Spleen (tissue), 11 donors: ENCODE results near the gene EVI2B. TPM values are rescaled to one million over a fixed set of nuclear protein-coding genes. Genes with fewer than 3 reads are reported as not detected.

ENCODE experiments used
- DNase-seq: peaks from one replicate; pipeline ENCODE4 v3.0.0-alpha.2; 2020
- H3K27ac ChIP-seq, 8 donors: fragments of 200-600 bp; sonication (generic) in 7 of 8; 1 replicate in 4 of 8; 2 replicates in 4 of 8; pipeline versions ENCODE4 v1.5.0 to v1.8.0; 2016 to 2021; ENCODE audit warnings: inconsistent platforms in 4 of 8, mild to moderate bottlenecking in 4 of 8, moderate library complexity in 1 of 8
- H3K27me3 ChIP-seq, 7 donors: fragments of 200-600 bp; sonication (generic) in 6 of 7; replicated peaks in 1 of 7; 1 replicate in 4 of 7; 2 replicates in 3 of 7; pipeline versions ENCODE4 v1.5.0 to v1.8.0; 2016 to 2021; ENCODE audit warnings: inconsistent platforms in 3 of 7, mild to moderate bottlenecking in 1 of 7
- H3K36me3 ChIP-seq, 6 donors: fragments of 200-600 bp; sonication (generic) in 5 of 6; 1 replicate in 4 of 6; 2 replicates in 2 of 6; pipeline versions ENCODE4 v1.5.0 to v1.8.0; 2016 to 2021; ENCODE audit warnings: inconsistent platforms in 2 of 6
- H3K4me1 ChIP-seq, 6 donors: fragments of 200-600 bp; sonication (generic) in 5 of 6; 1 replicate in 3 of 6; 2 replicates in 3 of 6; pipeline versions ENCODE4 v1.5.0 to v1.8.0; 2016 to 2021; ENCODE audit warnings: inconsistent platforms in 3 of 6
- H3K4me3 ChIP-seq, 8 donors: fragments of 200-600 bp; sonication (generic) in 7 of 8; 1 replicate in 4 of 8; 2 replicates in 4 of 8; pipeline versions ENCODE4 v1.5.0 to v1.8.0; 2016 to 2021; ENCODE audit warnings: inconsistent platforms in 4 of 8, mild to moderate bottlenecking in 4 of 8, moderate library complexity in 2 of 8
- H3K9me3 ChIP-seq, 8 donors: fragments of 200-600 bp; sonication (generic) in 7 of 8; 1 replicate in 4 of 8; 2 replicates in 4 of 8; pipeline versions ENCODE4 v1.5.0 to v1.8.0; 2016 to 2021; ENCODE audit warnings: inconsistent platforms in 4 of 8
- CTCF ChIP-seq, 11 experiments: fragments of 200-600 bp in 7 of 11; fragments of 450-650 bp in 4 of 11; sonication (generic) in 4 of 11; IDR thresholded peaks in 8 of 11; conservative IDR thresholded peaks in 3 of 11; 1 replicate in 7 of 11; 2 replicates in 4 of 11; pipeline versions ENCODE4 v1.4.0 to v1.8.0; 2016 to 2021; ENCODE audit warnings: antibody characterized with exemption in 11 of 11, inconsistent platforms in 4 of 11, mild to moderate bottlenecking in 1 of 11
- POLR2A ChIP-seq, 3 donors: fragments of 450-650 bp; IDR thresholded peaks; one replicate each; pipeline ENCODE4 v1.5.1; 2017; ENCODE audit warnings: antibody characterized with exemption in 3 of 3, mild to moderate bottlenecking in 1 of 3
- POLR2AphosphoS5 ChIP-seq, 3 donors: sonication (generic); formaldehyde crosslinking; IDR thresholded peaks; one replicate each; pipeline ENCODE4 v1.5.1; 2017; ENCODE audit warnings: antibody characterized with exemption in 3 of 3
- WGBS, 5 donors: extraction: QIAGEN DNeasy Blood & Tissue Kit in 3 of 5; methylation state at CpG; one replicate each; pipeline versions ENCODE4 v1.1.5 to v1.1.7; 2013 to 2018; 5-methylcytosine and 5-hydroxymethylcytosine counted together
- intact Hi-C: fragments of 100-400 bp; cut with DNase I; formaldehyde crosslinking; loops from one replicate; pipeline ENCODE4 v1.15.0; 2023; ENCODE audit warnings: low total_unique reads
- polyA plus RNA-seq, 3 donors: library from polyadenylated mRNA; stranded (reverse); fragments of 200-250 nt; gene quantifications; one replicate each; pipeline ENCODE4 v1.2.1, GENCODE V29; 2013
- total RNA-seq, 7 donors: library from RNA; depleted of rRNA in 3 of 7; stranded (reverse); fragments of >200 nt in 3 of 7; fragmentation: NEBNext Ultra II Directional in 4 of 7; extraction: Animal tissue kit (Norgen Biotek cat#: 25700) in 4 of 7; gene quantifications; one replicate each; pipeline versions ENCODE4 v1.1.0 to v1.2.1, GENCODE V29; 2016 to 2021
- donor health status: healthy with polysubstance abuse.
- donor health status: DM: no; HTN: no; CAD: no; lungs with moderate emphysema.
- donor health status: DM: no; HTN: no; CAD: no.
- donor health status: Bipolar disorder and iron deficiency.
- donor health status: healthy.
- donor health status: DM: no; HTN: no; CAD: no.
- donor health status: DM: yes; HTN: yes; CAD: no.

EVI2B gene
- total and polyA plus RNA-seq, 10 donors = 109 to 220 (median 138) TPM

GRCh38 chr17:31308372-31309334 is 5.2 kb downstream of the EVI2B start:
- Histone ChIP-seq H3K4me1 (peaks cover 16 to 78% (median 39%) of the 10 kb centered on the region in 6 donors), H3K27ac (peak overlapping the region; percentile 23 to 94 (median 90)), H3K4me3 (peak overlapping the region in 7 of 8 donors; percentile 10 to 73 (median 45)), H3K36me3 (peaks cover 0 to 45% (median 23%) of the 10 kb centered on the region in 6 donors), H3K9me3 (no peaks in the 10 kb centered on the region), H3K27me3 (no peaks in the 10 kb centered on the region)
- DNase-seq = no peak
- 38 to 51% (median 43%) methylated on average over 5 of the region's 5 CpGs for WGBS, 5 donors
- intact Hi-C loops = loop anchor here (10.0 kb wide), 1 partner anchor 64 kb away; no protein-coding TSS in a partner anchor
- TF ChIP-seq POLR2AphosphoS5 (IDR thresholded peaks at IDR 0.05) (no peak), POLR2A (IDR thresholded peaks at IDR 0.05) (peak in 1 of 3 donors; percentile 23)

GRCh38 chr17:31307640-31308039 is 6.2 kb downstream of the EVI2B start:
- no peak for DNase-seq
- no peaks in the 10 kb centered on the region for H3K9me3 ChIP-seq
- 25 to 58% (median 31%) methylated on average over 1 of the region's 1 CpG for WGBS, 5 donors
- no peak for TF ChIP-seq POLR2AphosphoS5 (IDR thresholded peaks at IDR 0.05)
- peak overlapping the region; percentile 23 to 94 (median 90) for H3K27ac ChIP-seq
- peaks cover 0 to 55% (median 28%) of the 10 kb centered on the region in 6 donors for H3K36me3 ChIP-seq
- H3K27me3 ChIP-seq = no peaks in the 10 kb centered on the region
- intact Hi-C loops = loop anchor here (10.0 kb wide), 1 partner anchor 63 kb away; no protein-coding TSS in a partner anchor
- peak overlapping the region in 4 of 8 donors; percentile 17 to 73 (median 52) for H3K4me3 ChIP-seq
- peaks cover 16 to 86% (median 39%) of the 10 kb centered on the region in 6 donors for H3K4me1 ChIP-seq

DNA sequence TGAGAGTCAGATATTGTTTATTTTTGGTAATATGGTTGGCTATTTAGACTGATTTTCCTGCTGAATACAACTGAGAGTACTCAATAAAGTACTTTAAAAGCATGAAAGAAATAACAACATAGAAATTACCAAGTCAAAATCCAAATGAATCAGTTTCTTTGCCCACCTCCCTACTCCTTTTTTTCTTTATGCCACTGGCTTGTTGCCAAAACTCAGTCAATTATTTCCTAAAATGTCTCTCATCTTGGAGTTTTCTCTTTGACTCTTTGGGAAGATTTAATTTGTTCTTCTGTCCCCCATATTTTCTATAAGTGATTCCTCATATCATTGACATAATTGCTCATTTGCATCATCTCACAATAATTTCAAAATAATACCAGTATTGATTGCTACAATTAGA is 14.2 kb downstream of the EVI2B start:
- peaks cover 0 to 27% (median 12%) of the 10 kb centered on the region in 6 donors for H3K36me3 ChIP-seq
- H3K4me3 ChIP-seq = no peak overlapping the region
- intact Hi-C loops = loop anchor here (10.0 kb wide), 1 partner anchor 55 kb away; no protein-coding TSS in a partner anchor
- DNase-seq = no peak
- no peak overlapping the region for H3K27ac ChIP-seq
- H3K4me1 ChIP-seq = peaks cover 0 to 31% (median 0%) of the 10 kb centered on the region in 6 donors
- H3K9me3 ChIP-seq = no peaks in the 10 kb centered on the region
- no peak for TF ChIP-seq CTCF (IDR thresholded peaks at IDR 0.05 in 8 of 11, conservative IDR thresholded peaks at IDR 0.05 in 3 of 11)
- no peak for TF ChIP-seq POLR2A (IDR thresholded peaks at IDR 0.05)
- no peak for TF ChIP-seq POLR2AphosphoS5 (IDR thresholded peaks at IDR 0.05)
- no peaks in the 10 kb centered on the region for H3K27me3 ChIP-seq

DNA sequence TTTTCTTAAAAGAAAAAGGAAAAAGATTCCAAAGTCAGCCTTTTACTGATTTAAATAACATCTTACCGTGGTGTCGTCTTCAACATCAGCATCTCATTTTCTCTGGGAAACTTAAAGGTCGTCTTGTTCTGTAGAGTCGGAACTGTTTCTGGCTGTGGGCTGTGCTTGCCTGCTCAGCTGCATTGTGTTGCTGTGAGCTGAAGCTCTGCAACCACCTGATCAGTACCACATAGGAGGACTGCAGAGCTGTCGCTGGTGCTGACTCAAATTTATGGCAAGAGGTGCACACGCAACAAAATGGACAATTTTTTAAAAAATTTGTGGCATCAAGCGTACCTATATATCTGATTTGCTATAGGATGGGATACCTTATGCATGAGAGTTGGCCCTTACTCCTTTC is 16.8 kb downstream of the EVI2B start, which contains the start of gene OMG:
TSS of gene OMG (minus strand) at position 150 of the 400 bp plus-strand sequence. CDS start 908 bp downstream, outside the sequence.
- WGBS, 5 donors = 91 to 95% (median 92%) methylated on average over 7 of the region's 7 CpGs

More for the DNA sequence above, 16.8 kb downstream of the EVI2B start, which contains the start of gene OMG:
- DNase-seq = no peak
- H3K36me3 ChIP-seq = peaks cover 0 to 4% (median 0%) of the 10 kb centered on the region in 6 donors
- no peak for TF ChIP-seq POLR2AphosphoS5 (IDR thresholded peaks at IDR 0.05)
- no peak for TF ChIP-seq POLR2A (IDR thresholded peaks at IDR 0.05)
- TF ChIP-seq CTCF (IDR thresholded peaks at IDR 0.05 in 8 of 11, conservative IDR thresholded peaks at IDR 0.05 in 3 of 11) = no peak
- intact Hi-C loops = no loop called here
- peaks cover 0 to 9% (median 0%) of the 10 kb centered on the region in 6 donors for H3K4me1 ChIP-seq
- H3K27me3 ChIP-seq = no peaks in the 10 kb centered on the region
- H3K4me3 ChIP-seq = no peak within 1 kb of the TSS
- no peak within 1 kb of the TSS for H3K27ac ChIP-seq
- no peaks in the 10 kb centered on the region for H3K9me3 ChIP-seq
